ENCODE data around the gene EEPD1. TPM values are rescaled to one million over a fixed set of nuclear protein-coding genes. Genes with fewer than 3 reads are reported as not detected.

EEPD1 gene
- total RNA-seq, 1 experiment from 2014 or later = 5.0 TPM

GRCh38 chr7:36175886-36176285 is 22.8 kb downstream of the EEPD1 start:
- H2AK5ac ChIP-seq (ENCODE audit: insufficient read length, low read length) = no peak overlapping the region
- no peak overlapping the region for H3K56ac ChIP-seq (ENCODE audit: insufficient read length, low read depth, low read length)
- H3K9ac ChIP-seq (ENCODE audit: extremely low read depth, insufficient read length, low read length) = no peak overlapping the region
- no peak overlapping the region for H2BK15ac ChIP-seq (ENCODE audit: low read depth, low read length)
- Mint-ChIP-seq H3K36me3 (ENCODE audit: insufficient read depth in 1 of 3, low read depth in 3 of 3) (peaks cover 0 to 8% (median 3%) of the 10 kb centered on the region in 3 experiments; a peak in 3 of 7 replicates), H3K4me1 (peaks cover 0 to 6% of the 10 kb centered on the region in 2 experiments; a peak in 2 of 4 replicates), H3K4me3 (no peak overlapping the region), H3K9me3 (peaks cover 0 to 4% of the 10 kb centered on the region in 2 experiments; a peak in 1 of 5 replicates), H3K27ac (peak overlapping the region in 1 of 3 experiments; percentile 39; a peak in 1 of 7 replicates), H3K27me3 (ENCODE audit: low read depth) (peaks cover 1% of the 10 kb centered on the region; the same call in 1 of the 2 replicates)
- no peak overlapping the region for H4K91ac ChIP-seq (ENCODE audit: insufficient read length, low read depth, low read length)
- H3T11ph ChIP-seq (ENCODE audit: low read length) = no peak overlapping the region
- no peaks in the 10 kb centered on the region for H3K23me2 ChIP-seq (ENCODE audit: insufficient read length, low read depth, low read length, poor library complexity, severe bottlenecking)
- H4K5ac ChIP-seq (ENCODE audit: insufficient read length, low read depth, low read length) = no peak overlapping the region
- no peak overlapping the region for H3K18ac ChIP-seq (ENCODE audit: insufficient read length, low read depth, low read length)
- H2BK20ac ChIP-seq (ENCODE audit: low read depth, low read length, poor library complexity, severe bottlenecking) = no peak overlapping the region
- H2BK5ac ChIP-seq (ENCODE audit: insufficient read length, low read length) = no peak overlapping the region
- H3K23ac ChIP-seq (ENCODE audit: insufficient read length, low read depth, low read length) = no peak overlapping the region
- H2BK120ac ChIP-seq (ENCODE audit: low read depth, low read length, poor library complexity, severe bottlenecking) = no peak overlapping the region
- H2AFZ ChIP-seq (ENCODE audit: low read length) = no peak overlapping the region
- H3K4me1 ChIP-seq (ENCODE audit: insufficient read depth, low read length) = no peaks in the 10 kb centered on the region
- no peaks in the 10 kb centered on the region for H3K9me3 ChIP-seq (ENCODE audit: control insufficient read depth, low read depth, low read length)
- H3K4me2 ChIP-seq (ENCODE audit: insufficient read depth, insufficient read length, low read length) = no peak overlapping the region
- H3K79me1 ChIP-seq (ENCODE audit: insufficient read depth, low read depth, low read length, poor library complexity, severe bottlenecking) = no peaks in the 10 kb centered on the region
- WGBS (ENCODE audit: extremely low coverage, insufficient read length, low lambda C conversion rate) = no CpG with 5 or more reads among the region's 8 CpGs
- no peak overlapping the region for H3K14ac ChIP-seq (ENCODE audit: insufficient read depth, low read length)
- no peak overlapping the region for H4K8ac ChIP-seq (replicated peaks; ENCODE audit: insufficient read length, low read depth, low read length)
- H4K20me1 ChIP-seq (ENCODE audit: control insufficient read depth, insufficient read depth, insufficient read length) = no peaks in the 10 kb centered on the region
- H3K27ac ChIP-seq (ENCODE audit: insufficient read length, low read depth, low read length) = no peak overlapping the region
- H3K79me2 ChIP-seq (ENCODE audit: insufficient read depth, low read length) = no peaks in the 10 kb centered on the region
- no peak overlapping the region for H2BK12ac ChIP-seq (ENCODE audit: insufficient read length, low read depth, low read length)
- TF ChIP-seq CTCF (conservative IDR thresholded peaks at IDR 0.05) = no peak
- H3K27me3 ChIP-seq (ENCODE audit: insufficient read depth, low read length) = no peaks in the 10 kb centered on the region
- DNase-seq = no peak
- no peak overlapping the region for H3K4ac ChIP-seq (ENCODE audit: low read depth, low read length)

Data from H9 (cell line).